GM13976 (cell line): ENCODE data around the gene FLNA.

ENCODE experiments used
- DNase-seq: peaks from one replicate; pipeline ENCODE4 v3.0.0; 2012; ENCODE audit warnings: low spot score
- in situ Hi-C: fragments of 300-500 bp; cut with MboI; formaldehyde crosslinking; loops from one replicate; pipeline ENCODE4 v1.12.0; 2022; ENCODE audit warnings: low sequenced_read_pairs, mixed read lengths, inconsistent platforms; ENCODE audit not compliant: unreplicated experiment
- TF ChIP-seq, protein P1 (sequence below): IDR thresholded peaks from 2 replicates; pipeline ENCODE4 v1.5.1; 2012; ENCODE audit warnings: borderline replicate concordance, mild to moderate bottlenecking; ENCODE audit not compliant: insufficient read depth; ENCODE audit errors: extremely low read depth, missing control alignments, control extremely low read depth

FLNA gene

GRCh38 chrX:154363706-154364439, 10.6 kb downstream of the FLNA start:
- no peak for DNase-seq
- in situ Hi-C loops = no loop called here
- TF ChIP-seq, protein P1, sequence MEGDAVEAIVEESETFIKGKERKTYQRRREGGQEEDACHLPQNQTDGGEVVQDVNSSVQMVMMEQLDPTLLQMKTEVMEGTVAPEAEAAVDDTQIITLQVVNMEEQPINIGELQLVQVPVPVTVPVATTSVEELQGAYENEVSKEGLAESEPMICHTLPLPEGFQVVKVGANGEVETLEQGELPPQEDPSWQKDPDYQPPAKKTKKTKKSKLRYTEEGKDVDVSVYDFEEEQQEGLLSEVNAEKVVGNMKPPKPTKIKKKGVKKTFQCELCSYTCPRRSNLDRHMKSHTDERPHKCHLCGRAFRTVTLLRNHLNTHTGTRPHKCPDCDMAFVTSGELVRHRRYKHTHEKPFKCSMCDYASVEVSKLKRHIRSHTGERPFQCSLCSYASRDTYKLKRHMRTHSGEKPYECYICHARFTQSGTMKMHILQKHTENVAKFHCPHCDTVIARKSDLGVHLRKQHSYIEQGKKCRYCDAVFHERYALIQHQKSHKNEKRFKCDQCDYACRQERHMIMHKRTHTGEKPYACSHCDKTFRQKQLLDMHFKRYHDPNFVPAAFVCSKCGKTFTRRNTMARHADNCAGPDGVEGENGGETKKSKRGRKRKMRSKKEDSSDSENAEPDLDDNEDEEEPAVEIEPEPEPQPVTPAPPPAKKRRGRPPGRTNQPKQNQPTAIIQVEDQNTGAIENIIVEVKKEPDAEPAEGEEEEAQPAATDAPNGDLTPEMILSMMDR = no peak

GRCh38 chrX:154362085-154362742, 12.2 kb downstream of the FLNA start:
- in situ Hi-C loops = no loop called here
- TF ChIP-seq, protein P1 = no peak
- no peak for DNase-seq

- in situ Hi-C loops = no loop called here
- TF ChIP-seq, protein P1 = no peak
- DNase-seq = no peak
Measured at GRCh38 chrX:154360155-154360713, 14.2 kb downstream of the FLNA start.

DNA sequence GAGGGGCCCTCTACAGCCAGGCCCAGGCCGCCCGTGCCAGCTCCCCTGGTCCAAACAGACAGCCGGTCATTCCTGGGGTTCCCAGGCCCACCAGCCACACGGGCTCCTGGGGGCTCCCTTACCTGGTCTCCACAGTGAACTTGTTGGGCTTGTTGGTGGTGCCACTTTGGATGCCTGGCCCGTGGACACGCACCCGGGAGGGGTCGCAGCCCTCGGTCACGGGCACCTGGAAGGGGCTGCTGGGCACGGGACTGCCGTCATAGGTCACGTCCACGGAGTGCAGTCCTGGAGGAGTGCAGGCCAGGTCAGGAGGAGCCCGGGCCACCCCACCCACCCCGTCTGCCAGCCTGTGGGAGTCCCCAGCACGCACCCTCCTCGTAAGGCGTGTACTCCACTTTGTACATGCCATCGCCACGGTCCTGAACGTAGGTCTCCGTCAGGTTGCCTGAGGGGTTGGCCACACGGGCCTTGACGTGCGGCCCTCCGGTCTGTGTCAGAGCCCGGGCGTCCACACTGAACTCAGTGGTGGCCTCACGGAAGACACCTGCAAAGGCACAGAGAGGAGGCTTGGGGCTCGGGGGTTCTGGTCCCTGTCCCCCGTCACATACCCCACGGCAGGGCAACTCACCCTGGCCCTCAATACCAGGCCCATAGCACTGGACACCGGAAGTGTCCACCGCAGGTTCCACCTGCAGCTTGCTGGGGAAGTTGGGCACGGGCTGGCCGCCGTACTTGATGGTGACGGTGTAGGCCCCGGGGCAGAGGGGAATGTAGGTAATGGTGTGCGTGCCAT, 14.9 kb downstream of the FLNA start:
- in situ Hi-C loops = no loop called here
- DNase-seq = no peak
- TF ChIP-seq, protein P1 = no peak

GRCh38 chrX:154358829-154359228, 15.6 kb downstream of the FLNA start:
- TF ChIP-seq, protein P1 = no peak
- DNase-seq = no peak
- in situ Hi-C loops = no loop called here

DNA sequence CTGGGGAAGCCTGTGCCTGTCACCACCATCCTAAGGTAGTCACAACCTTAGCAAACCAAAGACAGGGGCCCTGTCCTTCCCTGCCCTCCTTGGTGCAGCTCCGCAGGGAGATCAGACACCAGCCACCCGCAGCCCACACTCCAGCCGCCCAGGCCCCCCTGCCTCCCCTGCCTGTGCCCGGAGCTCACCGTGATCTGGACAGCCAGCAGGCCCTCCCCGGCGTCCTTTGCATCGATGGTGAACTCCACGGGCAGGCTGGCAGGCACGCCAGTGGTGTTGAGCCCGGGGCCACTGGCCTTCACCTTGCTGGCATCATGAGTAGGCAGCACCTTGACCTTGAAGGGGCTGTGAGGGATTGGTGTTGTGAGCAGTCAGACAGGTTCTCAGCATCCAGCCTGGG, 16.4 kb downstream of the FLNA start:
- DNase-seq = no peak

More for the DNA sequence above, 16.4 kb downstream of the FLNA start:
- in situ Hi-C loops = no loop called here
- TF ChIP-seq, protein P1 = no peak
